SK-N-SH (cell line): ENCODE results near the gene TESK1. TPM values are rescaled to one million over a fixed set of nuclear protein-coding genes. Genes with fewer than 3 reads are reported as not detected.

Experiments
- CTCF ChIA-PET: fragments of 300-600, 350-600 bp; formaldehyde crosslinking; extraction: SDS; loops from one replicate; lab custom pipeline; 2021; lab: Yijun Ruan, JAX
- POLR2A ChIA-PET: fragments of 350-600 bp; sonication (Branson Sonifier 250); formaldehyde crosslinking; extraction: SDS; loops from one replicate; lab custom pipeline; 2020; ENCODE audit warnings: antibody characterized with exemption, inconsistent platforms; lab: Yijun Ruan, JAX
- DNase-seq: peaks from one replicate; pipeline ENCODE4 v3.0.0; 2012
- H2AFZ ChIP-seq: fragments of 200-600 bp; sonication (generic); 2 replicates; pipeline ENCODE4 v1.8.1; 2016; ENCODE audit warnings: antibody characterized with exemption, mild to moderate bottlenecking, low read depth
- H3F3A ChIP-seq: fragments of 200-600 bp; sonication (generic); replicated peaks from 2 replicates; pipeline ENCODE3; 2016; ENCODE audit warnings: antibody characterized with exemption, mild to moderate bottlenecking; ENCODE audit not compliant: insufficient read depth
- H3K27ac ChIP-seq, 2 experiments: fragments of 200-500 bp in 1 of 2; fragments of 200-600 bp in 1 of 2; sonication (Bioruptor generic) in 1 of 2; sonication (generic), shearing (Covaris generic) in 1 of 2; 2 replicates each; pipeline versions ENCODE4 v1.5.1 to v1.6.1; 2014 to 2016; ENCODE audit warnings: low read depth in 2 of 2, inconsistent platforms in 1 of 2, low read length in 1 of 2, mild to moderate bottlenecking in 1 of 2, mixed read lengths in 1 of 2
- H3K27me3 ChIP-seq: fragments of 200-600 bp; sonication (generic), shearing (Covaris generic); 2 replicates; pipeline ENCODE4 v1.6.1; 2016; ENCODE audit warnings: mixed run types; ENCODE audit not compliant: insufficient read depth
- H3K36me3 ChIP-seq, 2 experiments: fragments of 200-500 bp in 1 of 2; fragments of 200-600 bp in 1 of 2; sonication (Bioruptor generic) in 1 of 2; sonication (generic) in 1 of 2; replicated peaks in 1 of 2; 2 replicates each; pipeline versions ENCODE3 to v1.5.1; 2014 to 2016; ENCODE audit warnings: low read length in 1 of 2, mild to moderate bottlenecking in 1 of 2; ENCODE audit not compliant: insufficient read depth in 2 of 2, control insufficient read depth in 1 of 2
- H3K4me1 ChIP-seq, 2 experiments: fragments of 200-500 bp in 1 of 2; fragments of 200-600 bp in 1 of 2; sonication (Bioruptor generic) in 1 of 2; sonication (generic), shearing (Covaris generic) in 1 of 2; 2 replicates each; pipeline versions ENCODE4 v1.5.1 to v1.6.1; 2014 to 2016; ENCODE audit warnings: low read depth in 1 of 2, low read length in 1 of 2, mixed run types in 1 of 2; ENCODE audit not compliant: insufficient read depth in 2 of 2, control insufficient read depth in 1 of 2
- H3K4me2 ChIP-seq: fragments of 200-600 bp; sonication (generic), shearing (Covaris generic); 2 replicates; pipeline ENCODE4 v1.6.1; 2017; ENCODE audit warnings: mixed run types
- H3K4me3 ChIP-seq, 2 experiments: fragments of 200-500 bp in 1 of 2; fragments of 200-600 bp in 1 of 2; sonication (Bioruptor generic) in 1 of 2; sonication (generic), shearing (Covaris generic) in 1 of 2; 2 replicates each; pipeline versions ENCODE4 v1.5.1 to v1.8.1; 2014 to 2016; ENCODE audit warnings: low read depth in 2 of 2, inconsistent platforms in 1 of 2, low read length in 1 of 2, mild to moderate bottlenecking in 1 of 2, mixed read lengths in 1 of 2, moderate library complexity in 1 of 2
- H3K79me2 ChIP-seq: fragments of 200-600 bp; sonication (generic); 2 replicates; pipeline ENCODE4 v1.8.1; 2017; ENCODE audit warnings: mild to moderate bottlenecking; ENCODE audit not compliant: insufficient read depth
- H3K9ac ChIP-seq: fragments of 200-600 bp; sonication (generic); 2 replicates; pipeline ENCODE4 v1.6.1; 2017; ENCODE audit warnings: mixed run types
- H3K9me2 ChIP-seq: fragments of 200-600 bp; sonication (generic); 2 replicates; pipeline ENCODE4 v1.6.1; 2017; ENCODE audit warnings: mixed run types
- H3K9me3 ChIP-seq: fragments of 200-600 bp; sonication (generic); 2 replicates; pipeline ENCODE4 v1.6.1; 2017; ENCODE audit warnings: mixed run types, mild to moderate bottlenecking, moderate library complexity
- H4K20me1 ChIP-seq: fragments of 200-600 bp; sonication (generic); 2 replicates; pipeline ENCODE4 v1.6.1; 2017; ENCODE audit warnings: mild to moderate bottlenecking, mixed run types; ENCODE audit not compliant: insufficient read depth
- CHD2 ChIP-seq: fragments of 150-350 bp; IDR thresholded peaks from 2 replicates; pipeline ENCODE4 v1.6.1; 2018; ENCODE audit warnings: low read length; ENCODE audit not compliant: partially characterized antibody
- EZH2phosphoT487 ChIP-seq: fragments of 200-600 bp; sonication (generic); IDR thresholded peaks from 2 replicates; pipeline ENCODE4 v1.6.1; 2017; ENCODE audit warnings: low read depth, mixed run types, mild to moderate bottlenecking, antibody characterized with exemption, moderate library complexity, borderline replicate concordance
- FOXJ3 ChIP-seq: sonication (generic); formaldehyde crosslinking; IDR thresholded peaks from 2 replicates; pipeline ENCODE4 v1.5.1; 2020; ENCODE audit warnings: mild to moderate bottlenecking, missing genetic modification reagents
- GATA2 ChIP-seq: sonication (generic); formaldehyde crosslinking; IDR thresholded peaks from 2 replicates; pipeline ENCODE4 v1.5.0; 2020; ENCODE audit warnings: mild to moderate bottlenecking, missing genetic modification reagents
- JUND ChIP-seq: IDR thresholded peaks from 2 replicates; pipeline ENCODE4 v1.4.0; 2012
- NFIC ChIP-seq: IDR thresholded peaks from 2 replicates; pipeline ENCODE4 v1.4.0; 2012; ENCODE audit warnings: borderline replicate concordance
- SMC3 ChIP-seq: IDR thresholded peaks from 2 replicates; pipeline ENCODE4 v1.6.1; 2012; ENCODE audit warnings: low read depth, low read length, improper control_type of control experiment
- TEAD4 ChIP-seq: IDR thresholded peaks from 2 replicates; pipeline ENCODE4 v1.4.0; 2012; ENCODE audit warnings: mild to moderate bottlenecking, borderline replicate concordance; ENCODE audit not compliant: insufficient read depth
- WGBS: methylation state at CpG from one replicate; pipeline ENCODE4 v1.1.6; 2017; ENCODE audit warnings: low lambda C conversion rate; 5-methylcytosine and 5-hydroxymethylcytosine counted together
- polyA plus RNA-seq, 3 experiments: library from polyadenylated mRNA; depleted of rRNA; stranded (reverse); fragments of >200 nt; gene quantifications; 2 replicates each; pipeline ENCODE4 v1.2.3, GENCODE V29; 2012
- small RNA-seq, 7 experiments: library from RNA; depleted of rRNA; stranded (forward); fragments of <200 nt; gene quantifications; one replicate each; pipeline ENCODE3, GENCODE V24; 2012
- TF ChIP-seq, protein P1 (sequence below): IDR thresholded peaks from 2 replicates; pipeline ENCODE4 v1.4.0; 2012; ENCODE audit warnings: low read depth

The TESK1 gene
- polyA plus RNA-seq, 1 of the 3 experiments (the other 2 are of a cell fraction) = 26.0 TPM

DNA sequence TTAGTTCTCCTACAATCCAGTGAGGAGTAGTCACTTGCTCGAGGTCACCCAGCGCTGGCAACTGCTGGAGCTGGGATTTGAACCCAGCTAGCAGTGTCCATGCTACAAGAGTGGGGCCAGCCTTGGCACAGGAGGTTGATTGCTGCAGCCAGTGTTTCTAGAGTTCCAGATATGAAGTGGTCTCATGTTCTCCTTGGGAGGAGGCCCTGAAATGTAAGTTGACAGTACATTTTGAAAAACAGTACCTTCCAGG is 53.8 kb downstream of the TESK1 start:
- no peaks in the 10 kb centered on the region for H3K9me3 ChIP-seq
- H3K9ac ChIP-seq = peak overlapping the region; percentile 88
- peaks cover 27% of the 10 kb centered on the region for H3F3A ChIP-seq
- no peaks in the 10 kb centered on the region for H3K9me2 ChIP-seq
- WGBS = 6% methylated on average over 2 of the region's 2 CpGs
- peak overlapping the region; percentile 70 to 82 for H3K4me3 ChIP-seq
- no peaks in the 10 kb centered on the region for H4K20me1 ChIP-seq
- CTCF ChIA-PET = interaction anchor here (0.7 to 6.0 kb wide), 25 partner anchors 9 to 223 kb away, joined by 3 to 86 read pairs (median 6); partner anchors contain the start of genes CA9, CREB3, TLN1 and TPM2
- H3K4me2 ChIP-seq = peak overlapping the region; percentile 80
- H3K79me2 ChIP-seq = peaks cover 25% of the 10 kb centered on the region
- no peak overlapping the region for H2AFZ ChIP-seq
- peaks cover 0 to 16% of the 10 kb centered on the region in 2 experiments; a peak in 1 of 4 replicates for H3K4me1 ChIP-seq
- H3K27ac ChIP-seq = peak overlapping the region; percentile 97 to 98
- H3K27me3 ChIP-seq = no peaks in the 10 kb centered on the region
- POLR2A ChIA-PET = interaction anchor here (0.8 to 3.8 kb wide), 5 partner anchors 12 to 562 kb away, joined by 3 to 20 read pairs (median 4); partner anchors contain the start of genes CREB3, PIGO and TLN1
- TF ChIP-seq SMC3 = no peak
- TF ChIP-seq, protein P1, sequence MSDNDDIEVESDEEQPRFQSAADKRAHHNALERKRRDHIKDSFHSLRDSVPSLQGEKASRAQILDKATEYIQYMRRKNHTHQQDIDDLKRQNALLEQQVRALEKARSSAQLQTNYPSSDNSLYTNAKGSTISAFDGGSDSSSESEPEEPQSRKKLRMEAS = no peak
- DNase-seq = no peak
- peaks cover 0 to 11% of the 10 kb centered on the region in 2 experiments for H3K36me3 ChIP-seq

DNA sequence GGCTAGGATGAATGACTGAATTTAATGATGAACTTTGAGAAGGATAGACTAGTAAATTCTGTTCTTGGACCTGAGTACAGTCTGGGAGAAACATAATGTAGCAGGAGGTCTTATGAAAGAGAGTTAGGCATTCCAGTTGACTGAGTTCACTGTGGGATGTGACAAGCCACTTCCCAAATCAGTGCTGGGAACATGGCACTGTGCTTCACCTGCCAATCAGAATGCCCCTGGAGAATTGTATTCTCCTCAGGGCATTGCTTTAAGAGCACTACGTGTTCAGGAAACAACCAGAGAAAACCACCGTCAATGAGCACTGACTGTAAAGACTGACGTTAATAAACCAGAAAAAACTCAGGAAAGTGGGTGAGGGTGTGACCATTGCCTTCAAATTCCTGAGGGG is 54.3 kb downstream of the TESK1 start:
- Histone ChIP-seq H2AFZ (no peak overlapping the region), H3K4me2 (peak overlapping the region; percentile 80), H3F3A (peaks cover 30% of the 10 kb centered on the region), H3K9ac (peak overlapping the region; percentile 88), H3K36me3 (peaks cover 0 to 11% of the 10 kb centered on the region in 2 experiments), H4K20me1 (no peaks in the 10 kb centered on the region), H3K27ac (peak overlapping the region; percentile 97 to 98; a peak in 2 of 4 replicates), H3K79me2 (peaks cover 30% of the 10 kb centered on the region), H3K27me3 (no peaks in the 10 kb centered on the region), H3K9me3 (no peaks in the 10 kb centered on the region), H3K4me3 (peak overlapping the region; percentile 70 to 82; a peak in 3 of 4 replicates), H3K4me1 (peaks cover 0 to 19% of the 10 kb centered on the region in 2 experiments; a peak in 1 of 4 replicates), H3K9me2 (no peaks in the 10 kb centered on the region)
- ChIA-PET CTCF (interaction anchor here (0.7 to 6.0 kb wide), 24 partner anchors 8 to 131 kb away, joined by 3 to 86 read pairs (median 6); partner anchors contain the start of genes CA9, CREB3, TLN1 and TPM2), POLR2A (interaction anchor here (1.3 to 3.8 kb wide), 3 partner anchors 12 to 73 kb away, joined by 4 to 20 read pairs (median 11); partner anchors contain the start of genes CREB3 and TLN1)
- 87% methylated on average over 3 of the region's 3 CpGs for WGBS
- TF ChIP-seq GATA2 (CRISPR knock-in tag) = no peak
- TF ChIP-seq SMC3 = no peak
- no peak for TF ChIP-seq FOXJ3 (CRISPR knock-in tag)
- TF ChIP-seq JUND = no peak
- TF ChIP-seq NFIC = no peak
- no peak for TF ChIP-seq TEAD4
- TF ChIP-seq CHD2 = no peak
- TF ChIP-seq EZH2phosphoT487 = no peak
- DNase-seq = no peak

Small RNA genes lying within 50 kb of the gene (small RNA-seq; reads per million reads assigned to genes)
- 0 to 1.8 (median 0) reads per million in 7 experiments for gene MIR4667
- gene RMRP = 0 reads per million in 7 experiments
- gene RPS29P17 = 0 reads per million in 7 experiments

Other genes with a start within 250 kb of the TESK1 start
- gene RUSC2, start 115.2 kb upstream of the TESK1 start, polyA plus RNA-seq (2012; rRNA removed) = 14.5 and 15.0 TPM in 2 replicates
- 2.5 and 2.7 TPM in 2 replicates for gene CD72, start 13.2 kb downstream of the TESK1 start, polyA plus RNA-seq (2012; rRNA removed)
- not detected in 2 replicates for gene SIT1, start 45.7 kb downstream of the TESK1 start, polyA plus RNA-seq (2012; rRNA removed)
- gene RMRP, start 52.8 kb downstream of the TESK1 start, polyA plus RNA-seq (2012; rRNA removed) = 64.9 and 157 TPM in 2 replicates
- gene CCDC107, start 53.0 kb downstream of the TESK1 start, polyA plus RNA-seq (2012; rRNA removed) = 20.9 and 22.0 TPM in 2 replicates
- gene ARHGEF39, start 59.9 kb downstream of the TESK1 start, polyA plus RNA-seq (2012; rRNA removed) = 4.9 and 5.2 TPM in 2 replicates
- gene CA9, start 68.7 kb downstream of the TESK1 start, polyA plus RNA-seq (2012; rRNA removed) = 0.99 and 1.4 TPM in 2 replicates
- gene TPM2, start 84.7 kb downstream of the TESK1 start, polyA plus RNA-seq (2012; rRNA removed) = 589 and 620 TPM in 2 replicates
- gene TLN1, start 126.9 kb downstream of the TESK1 start, polyA plus RNA-seq (2012; rRNA removed) = 91.8 and 115 TPM in 2 replicates
- gene CREB3, start 127.4 kb downstream of the TESK1 start, polyA plus RNA-seq (2012; rRNA removed) = 33.9 and 38.6 TPM in 2 replicates
- 71.5 and 98.2 TPM in 2 replicates for gene GBA2, start 144.0 kb downstream of the TESK1 start, polyA plus RNA-seq (2012; rRNA removed)
- 16.1 and 18.6 TPM in 2 replicates for gene RGP1, start 144.0 kb downstream of the TESK1 start, polyA plus RNA-seq (2012; rRNA removed)
- 1.2 TPM in 2 replicates for gene MSMP, start 149.0 kb downstream of the TESK1 start, polyA plus RNA-seq (2012; rRNA removed)
- 12.8 and 13.5 TPM in 2 replicates for gene NPR2, start 186.3 kb downstream of the TESK1 start, polyA plus RNA-seq (2012; rRNA removed)
- gene SPAG8, start 207.0 kb downstream of the TESK1 start, polyA plus RNA-seq (2012; rRNA removed) = 1.5 and 2.8 TPM in 2 replicates
- gene HINT2, start 209.8 kb downstream of the TESK1 start, polyA plus RNA-seq (2012; rRNA removed) = 39.9 and 57.2 TPM in 2 replicates
- not detected in 2 replicates for gene FAM221B, start 223.5 kb downstream of the TESK1 start, polyA plus RNA-seq (2012; rRNA removed)
- gene TMEM8B, start 224.0 kb downstream of the TESK1 start, polyA plus RNA-seq (2012; rRNA removed) = 5.3 and 5.8 TPM in 2 replicates